Neutrophil (primary cell): ENCODE measurements around the gene CGB2.

Source experiments
- H3K27ac ChIP-seq: fragments of 200-600 bp; sonication (generic); 2 replicates; pipeline ENCODE4 v1.5.1; 2016; ENCODE audit warnings: mild to moderate bottlenecking, moderate library complexity
- H3K27me3 ChIP-seq: fragments of 200-600 bp; sonication (generic); 2 replicates; pipeline ENCODE4 v1.6.0; 2016; ENCODE audit warnings: mild to moderate bottlenecking
- H3K36me3 ChIP-seq: fragments of 200-600 bp; sonication (generic); 2 replicates; pipeline ENCODE4 v1.5.1; 2017
- H3K4me1 ChIP-seq, 2 experiments: fragments of 200-600 bp in 1 of 2; sonication (generic) in 1 of 2; 1 replicate in 1 of 2; 2 replicates in 1 of 2; pipeline versions ENCODE4 v1.5.1 to v1.6.1; 2013 to 2016; ENCODE audit warnings: low read depth in 1 of 2, low read length in 1 of 2, mild to moderate bottlenecking in 1 of 2, moderate library complexity in 1 of 2; ENCODE audit not compliant: control insufficient read depth in 1 of 2, insufficient read depth in 1 of 2
- H3K4me3 ChIP-seq, 2 experiments: fragments of 200-600 bp in 1 of 2; sonication (generic) in 1 of 2; 1 replicate in 1 of 2; 2 replicates in 1 of 2; pipeline ENCODE4 v1.5.1; 2013 to 2016; ENCODE audit warnings: low read depth in 1 of 2, low read length in 1 of 2, mild to moderate bottlenecking in 1 of 2, moderate library complexity in 1 of 2
- H3K9me3 ChIP-seq: fragments of 200-600 bp; sonication (generic); 2 replicates; pipeline ENCODE4 v1.5.1; 2016
- CTCF ChIP-seq: fragments of 200-600 bp; sonication (generic); IDR thresholded peaks from 2 replicates; pipeline ENCODE4 v1.5.1; 2016; ENCODE audit warnings: antibody characterized with exemption

CGB2 gene

GRCh38 chr19:49057636-49058234 lies 26.0 kb downstream of the CGB2 start, which contains the start of gene CGB7:
TSS of gene CGB7 (minus strand) at chr19:49057749. CDS start at chr19:49055375, 2,374 bp downstream.
- H3K36me3 ChIP-seq, result no peaks in the 10 kb centered on the region
- TF ChIP-seq CTCF, result no peak
- H3K27ac ChIP-seq, result no peak within 1 kb of the TSS
- H3K9me3 ChIP-seq, result no peaks in the 10 kb centered on the region
- peaks cover 85% of the 10 kb centered on the region for H3K27me3 ChIP-seq
- peaks cover 18 to 21% of the 10 kb centered on the region in 2 experiments for H3K4me1 ChIP-seq
- H3K4me3 ChIP-seq, result peak within 1 kb of the TSS in 1 of 2 experiments; percentile 62

- Histone ChIP-seq H3K36me3 (no peaks in the 10 kb centered on the region), H3K27me3 (peaks cover 89% of the 10 kb centered on the region), H3K9me3 (no peaks in the 10 kb centered on the region), H3K4me3 (no peak overlapping the region), H3K27ac (no peak overlapping the region), H3K4me1 (peaks cover 18 to 21% of the 10 kb centered on the region in 2 experiments)
- TF ChIP-seq CTCF, result no peak
Measured at GRCh38 chr19:49058562-49058961, 26.9 kb downstream of the CGB2 start.

GRCh38 chr19:49059053-49059452 lies 27.4 kb downstream of the CGB2 start:
- Histone ChIP-seq H3K4me3 (no peak overlapping the region), H3K27ac (no peak overlapping the region)
- TF ChIP-seq CTCF, result no peak

GRCh38 chr19:49061000-49061399 lies 29.3 kb downstream of the CGB2 start:
- TF ChIP-seq CTCF, result no peak
- H3K27me3 ChIP-seq, result peaks cover 100% of the 10 kb centered on the region
- H3K4me1 ChIP-seq, result peaks cover 16 to 18% of the 10 kb centered on the region in 2 experiments
- no peak overlapping the region for H3K4me3 ChIP-seq
- H3K36me3 ChIP-seq, result no peaks in the 10 kb centered on the region
- H3K9me3 ChIP-seq, result no peaks in the 10 kb centered on the region
- H3K27ac ChIP-seq, result no peak overlapping the region

More at GRCh38 chr19:49059053-49059452, 27.4 kb downstream of the CGB2 start:
- peaks cover 93% of the 10 kb centered on the region for H3K27me3 ChIP-seq
- H3K9me3 ChIP-seq, result no peaks in the 10 kb centered on the region
- peaks cover 18 to 21% of the 10 kb centered on the region in 2 experiments for H3K4me1 ChIP-seq
- no peaks in the 10 kb centered on the region for H3K36me3 ChIP-seq

GRCh38 chr19:49061445-49061844 lies 29.8 kb downstream of the CGB2 start:
- Histone ChIP-seq H3K36me3 (no peaks in the 10 kb centered on the region), H3K4me3 (no peak overlapping the region), H3K27me3 (peaks cover 100% of the 10 kb centered on the region), H3K27ac (no peak overlapping the region), H3K9me3 (no peaks in the 10 kb centered on the region), H3K4me1 (peaks cover 12 to 14% of the 10 kb centered on the region in 2 experiments)
- TF ChIP-seq CTCF, result no peak
